D721Med (cell line): ENCODE data around the gene CLEC2L.
A peak's percentile ranks its signal among the peaks of the same experiment; 100 is the strongest.
"Not testable (repeated sequence)": the region's sequence is repeated elsewhere in the genome, so short reads cannot be mapped to it uniquely, and the experiment has no call there.

Experiments used
- DNase-seq: peaks from one replicate; pipeline ENCODE4 v3.0.0; 2011; ENCODE audit warnings: low spot score; ENCODE audit not compliant: insufficient read length
- FAIRE-seq: peaks from 2 replicates; lab custom pipeline; 2011; peaks lifted over from hg19 to GRCh38; lab: Jason Lieb, UNC
- TF ChIP-seq, protein P1 (sequence below): IDR thresholded peaks from 2 replicates; pipeline ENCODE4 v1.5.1; 2012; ENCODE audit warnings: mild to moderate bottlenecking, control low read depth; ENCODE audit not compliant: insufficient read depth; ENCODE audit errors: missing control alignments

The CLEC2L gene

DNA sequence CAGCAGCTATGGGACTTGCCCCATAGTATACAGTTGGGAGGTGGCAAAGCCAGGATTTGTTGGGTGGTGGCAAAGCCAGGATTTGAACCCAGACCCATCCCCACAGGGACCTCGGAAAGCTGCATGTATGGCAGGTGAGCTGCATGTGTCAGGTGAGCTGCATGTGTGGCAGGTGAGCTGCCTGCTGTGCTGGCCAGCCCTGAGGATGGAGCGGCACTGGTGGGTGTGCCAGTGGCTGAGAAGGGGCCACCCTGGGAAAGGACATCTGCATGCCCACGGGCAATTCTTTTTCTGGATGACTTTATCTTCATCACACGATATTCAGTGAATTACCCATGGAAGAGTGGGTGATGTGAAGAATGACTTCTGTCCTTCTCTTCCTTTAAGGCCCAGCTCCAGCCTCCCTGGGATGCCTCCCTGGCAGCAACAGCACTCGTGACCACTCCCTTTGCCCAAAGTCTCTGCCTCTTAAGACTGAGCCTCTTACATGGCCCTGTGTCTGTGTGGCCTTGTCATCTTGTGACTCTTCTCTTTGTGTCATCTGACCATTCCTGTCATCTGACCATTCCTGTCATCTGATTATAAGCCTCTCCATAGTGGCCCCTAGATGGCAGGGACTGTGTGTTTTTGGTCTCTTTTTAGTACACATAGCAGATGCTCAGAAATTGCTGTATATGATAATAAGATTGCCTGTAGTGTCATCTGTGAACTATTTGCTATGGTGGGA lies 25.0 kb downstream of the CLEC2L start:
- no peak for DNase-seq

DNA sequence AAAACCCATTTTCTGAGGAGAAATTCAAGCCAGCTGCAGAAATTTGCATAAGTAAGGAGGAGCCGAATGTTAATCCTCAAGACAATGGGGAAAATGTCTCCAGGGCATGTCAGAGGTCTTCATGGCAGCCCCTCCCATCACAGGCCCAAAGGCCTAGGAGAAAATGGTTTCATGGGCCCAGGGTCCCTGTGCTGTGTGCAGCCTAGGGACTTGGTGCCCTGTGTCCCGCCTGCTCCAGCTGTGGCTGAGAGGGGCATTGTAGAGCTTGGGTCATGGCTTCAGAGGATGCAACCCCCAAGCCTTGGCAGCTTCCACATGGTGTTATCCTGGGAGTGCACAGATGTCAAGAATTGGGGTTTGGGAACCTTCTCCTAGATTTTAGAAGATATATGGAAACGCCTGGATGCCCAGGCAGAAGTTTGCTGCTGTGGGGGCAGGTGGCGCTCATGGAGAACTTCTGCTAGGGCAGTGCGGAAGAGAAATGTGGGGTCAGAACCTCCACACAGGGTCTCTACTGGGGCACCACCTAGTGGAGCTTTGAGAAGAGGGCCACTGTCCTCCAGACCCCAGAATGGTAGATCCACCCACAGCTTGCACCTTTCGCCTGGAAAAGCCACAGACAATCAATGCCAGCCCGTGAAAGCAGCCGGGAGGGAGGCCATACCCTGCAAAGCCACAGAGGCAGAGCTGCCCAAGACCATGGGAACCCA lies 30.7 kb downstream of the CLEC2L start:
- not testable (repeated sequence) for FAIRE-seq, DNase-seq

More for the DNA sequence above, 25.0 kb downstream of the CLEC2L start:
- TF ChIP-seq, protein P1, sequence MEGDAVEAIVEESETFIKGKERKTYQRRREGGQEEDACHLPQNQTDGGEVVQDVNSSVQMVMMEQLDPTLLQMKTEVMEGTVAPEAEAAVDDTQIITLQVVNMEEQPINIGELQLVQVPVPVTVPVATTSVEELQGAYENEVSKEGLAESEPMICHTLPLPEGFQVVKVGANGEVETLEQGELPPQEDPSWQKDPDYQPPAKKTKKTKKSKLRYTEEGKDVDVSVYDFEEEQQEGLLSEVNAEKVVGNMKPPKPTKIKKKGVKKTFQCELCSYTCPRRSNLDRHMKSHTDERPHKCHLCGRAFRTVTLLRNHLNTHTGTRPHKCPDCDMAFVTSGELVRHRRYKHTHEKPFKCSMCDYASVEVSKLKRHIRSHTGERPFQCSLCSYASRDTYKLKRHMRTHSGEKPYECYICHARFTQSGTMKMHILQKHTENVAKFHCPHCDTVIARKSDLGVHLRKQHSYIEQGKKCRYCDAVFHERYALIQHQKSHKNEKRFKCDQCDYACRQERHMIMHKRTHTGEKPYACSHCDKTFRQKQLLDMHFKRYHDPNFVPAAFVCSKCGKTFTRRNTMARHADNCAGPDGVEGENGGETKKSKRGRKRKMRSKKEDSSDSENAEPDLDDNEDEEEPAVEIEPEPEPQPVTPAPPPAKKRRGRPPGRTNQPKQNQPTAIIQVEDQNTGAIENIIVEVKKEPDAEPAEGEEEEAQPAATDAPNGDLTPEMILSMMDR, result no peak
- FAIRE-seq, result no peak

DNA sequence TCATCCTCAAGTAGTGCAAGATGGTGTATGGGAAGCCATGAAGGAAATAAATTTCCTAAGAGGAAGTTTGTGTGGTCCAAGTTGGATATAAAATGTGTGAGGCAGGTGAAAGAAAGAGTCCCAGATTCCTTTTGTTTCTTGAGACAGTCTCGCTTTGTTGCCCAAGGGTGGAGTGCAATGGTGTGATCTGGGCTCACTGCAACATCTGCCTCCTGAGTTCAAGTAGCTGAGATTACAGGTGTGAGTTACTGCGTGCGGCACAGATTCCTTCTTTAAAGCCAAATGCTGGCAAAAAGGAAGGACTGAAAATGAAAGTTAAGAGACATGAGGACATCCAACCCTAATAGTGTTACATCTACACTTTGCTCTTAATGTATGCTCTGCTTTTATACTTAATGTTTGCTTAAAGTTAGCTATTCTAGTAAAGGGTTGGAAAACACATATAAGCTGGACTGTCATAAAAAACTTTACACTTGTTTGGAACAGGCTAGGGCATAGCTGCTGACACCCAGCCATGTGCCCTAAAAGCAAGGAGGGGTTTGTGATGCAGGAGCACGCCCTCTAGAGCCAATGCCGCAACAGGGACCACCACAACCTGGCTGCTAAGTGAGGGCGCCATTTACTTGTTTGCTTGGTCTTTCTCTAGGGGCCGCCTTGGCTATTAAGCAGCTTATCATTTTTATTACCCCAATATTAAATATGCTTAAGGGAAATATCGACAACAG lies 34.5 kb downstream of the CLEC2L start:
- peak; percentile 10 for DNase-seq
- TF ChIP-seq, protein P1, result peak; percentile 15
- no peak for FAIRE-seq

DNA sequence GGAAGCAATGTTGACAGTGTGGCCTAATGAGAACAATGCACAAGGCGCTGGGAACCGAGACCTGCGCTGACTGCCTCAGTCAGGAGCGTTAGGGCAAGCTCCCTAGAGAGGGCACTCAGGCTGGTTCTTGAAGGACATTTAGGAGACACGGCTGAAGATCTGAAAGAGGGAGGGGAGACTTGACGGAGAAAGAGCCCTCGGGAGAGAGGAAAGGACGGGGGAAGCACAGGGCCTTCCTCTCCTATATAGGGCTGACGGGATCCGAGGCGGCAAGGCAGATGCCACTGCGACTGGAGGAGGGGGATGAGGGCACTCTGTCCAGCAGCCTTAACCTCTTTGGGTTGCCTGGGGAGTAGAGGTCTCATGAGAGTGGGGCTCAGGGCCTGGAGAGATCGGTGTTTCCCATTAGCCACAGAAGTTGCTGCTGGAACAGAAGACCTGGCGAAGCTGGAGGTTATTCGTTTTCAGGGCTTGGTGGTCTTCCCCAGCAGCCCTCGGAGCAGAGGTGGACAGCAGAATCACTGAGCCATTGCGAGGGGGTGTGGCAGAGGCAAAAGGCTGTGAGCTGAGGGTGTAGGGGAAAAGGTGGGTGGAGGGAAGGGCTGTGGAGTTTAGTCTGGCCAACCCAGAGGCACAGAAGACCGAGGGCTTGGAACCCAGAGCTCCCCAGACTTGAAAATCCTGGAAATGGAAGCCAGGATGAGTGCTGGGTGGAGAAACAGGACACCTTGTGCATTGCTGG lies 36.0 kb downstream of the CLEC2L start:
- FAIRE-seq, result no peak
- TF ChIP-seq, protein P1, result no peak
- peak; percentile 10 for DNase-seq

DNA sequence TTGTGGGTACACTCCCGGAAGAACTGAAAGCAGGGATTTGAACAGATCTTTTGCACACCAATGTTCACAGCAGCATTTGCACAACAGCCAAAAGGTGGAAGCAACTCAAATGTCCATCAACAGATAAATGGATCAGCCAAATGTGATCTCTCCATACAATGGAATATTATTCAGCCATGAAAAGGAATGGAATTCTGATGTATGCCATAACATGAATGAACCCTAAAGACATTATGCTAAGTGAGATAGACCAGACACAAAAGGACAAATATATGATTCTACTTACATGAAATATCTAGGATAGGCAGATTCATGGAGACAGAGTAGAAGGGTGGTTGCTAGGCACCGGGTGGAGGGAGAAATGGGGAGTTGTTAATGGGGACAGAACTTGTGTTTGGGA lies 36.7 kb downstream of the CLEC2L start:
- DNase-seq (no peak), FAIRE-seq (no peak)
- TF ChIP-seq, protein P1, result no peak

DNA sequence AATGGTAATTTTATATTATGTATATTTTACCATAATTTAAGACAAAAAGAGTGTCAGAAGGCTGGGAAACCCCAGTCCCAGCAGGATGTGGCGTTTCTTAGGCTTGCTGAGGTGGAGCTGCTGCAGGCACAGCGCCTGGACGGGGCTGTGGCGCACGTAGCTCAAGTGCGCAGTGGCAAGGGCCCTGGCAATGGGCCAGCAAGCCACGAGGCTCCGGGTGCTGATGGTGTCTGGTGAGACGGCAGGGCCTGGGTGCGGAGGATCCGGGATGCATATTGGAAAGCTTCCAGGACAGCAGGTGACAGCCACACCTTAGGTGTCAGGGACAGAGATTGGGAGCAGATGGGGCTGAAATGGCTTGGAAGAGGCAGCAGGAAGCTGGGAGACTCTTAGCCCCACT lies 37.2 kb downstream of the CLEC2L start:
- FAIRE-seq (no peak), DNase-seq (no peak)
- TF ChIP-seq, protein P1, result no peak

DNA sequence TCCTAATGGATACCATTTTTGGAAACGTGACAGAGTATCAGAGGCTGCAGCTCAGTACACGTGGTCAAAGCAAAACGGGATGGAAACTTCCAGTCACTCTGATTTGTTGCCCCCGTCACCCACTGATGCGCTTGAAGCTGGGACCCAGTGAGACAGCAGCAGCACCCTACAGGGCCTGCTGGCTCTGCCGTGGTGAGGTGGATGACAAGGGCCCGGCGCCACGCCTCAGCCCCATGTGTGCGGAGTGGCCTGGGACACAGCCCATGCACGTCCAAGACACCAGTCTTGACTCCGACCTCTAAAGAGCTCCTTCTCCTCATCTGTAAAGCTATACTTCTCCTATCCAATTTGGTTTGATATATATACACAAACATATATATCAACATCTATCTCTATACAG lies 39.0 kb downstream of the CLEC2L start:
- no peak for FAIRE-seq
- DNase-seq, result no peak
- TF ChIP-seq, protein P1, result no peak
